GM18951 (cell line): Measurements from ENCODE around the gene MARK2.

ENCODE experiments used
- POLR2A ChIP-seq: IDR thresholded peaks from 4 replicates; pipeline ENCODE4 v1.6.1; 2011; ENCODE audit warnings: mild to moderate bottlenecking; ENCODE audit not compliant: insufficient read length, insufficient read depth; ENCODE audit errors: extremely low read depth
- in situ Hi-C: fragments of 300-500 bp; cut with MboI; formaldehyde crosslinking; loops from one replicate; pipeline ENCODE4 v1.12.0; 2022; ENCODE audit warnings: low sequenced_read_pairs, mixed read lengths, inconsistent platforms; ENCODE audit not compliant: unreplicated experiment

Gene MARK2

GRCh38 chr11:63871962-63872799 lies 33.3 kb downstream of the MARK2 start:
- in situ Hi-C loops = no loop called here
- no peak for TF ChIP-seq POLR2A

- no peak for TF ChIP-seq POLR2A
- in situ Hi-C loops = no loop called here
These were observed 33.9 kb downstream of the MARK2 start for GRCh38 chr11:63872800-63873197.

DNA sequence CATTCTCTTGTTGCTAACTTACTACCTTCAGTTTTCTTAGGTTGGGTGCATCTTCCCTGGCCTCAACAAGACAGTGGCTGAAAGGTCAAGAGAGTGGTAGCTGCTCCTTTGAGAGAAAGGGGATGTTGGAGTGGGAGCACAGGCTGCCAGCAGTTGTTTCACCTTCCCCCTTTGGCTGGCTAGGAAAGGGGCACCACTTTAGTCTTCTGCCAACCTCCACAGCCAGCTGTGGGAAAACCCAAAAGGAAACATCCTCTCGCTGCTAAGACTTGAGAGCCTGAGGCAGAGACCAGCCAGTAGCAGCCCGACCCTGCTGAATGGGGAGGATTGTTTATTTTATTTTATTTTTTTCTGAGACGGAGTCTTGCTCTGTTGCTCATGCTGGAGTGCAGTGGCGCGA lies 34.4 kb downstream of the MARK2 start:
- no peak for TF ChIP-seq POLR2A
- in situ Hi-C loops = no loop called here

GRCh38 chr11:63874511-63874910 lies 35.6 kb downstream of the MARK2 start:
- in situ Hi-C loops = no loop called here
- no peak for TF ChIP-seq POLR2A

GRCh38 chr11:63875506-63876065 lies 36.7 kb downstream of the MARK2 start:
- TF ChIP-seq POLR2A = no peak
- in situ Hi-C loops = no loop called here

- in situ Hi-C loops = no loop called here
- TF ChIP-seq POLR2A = no peak
These were observed 37.7 kb downstream of the MARK2 start for GRCh38 chr11:63876616-63877015.

GRCh38 chr11:63877658-63878241 lies 38.8 kb downstream of the MARK2 start:
- in situ Hi-C loops = no loop called here
- no peak for TF ChIP-seq POLR2A

DNA sequence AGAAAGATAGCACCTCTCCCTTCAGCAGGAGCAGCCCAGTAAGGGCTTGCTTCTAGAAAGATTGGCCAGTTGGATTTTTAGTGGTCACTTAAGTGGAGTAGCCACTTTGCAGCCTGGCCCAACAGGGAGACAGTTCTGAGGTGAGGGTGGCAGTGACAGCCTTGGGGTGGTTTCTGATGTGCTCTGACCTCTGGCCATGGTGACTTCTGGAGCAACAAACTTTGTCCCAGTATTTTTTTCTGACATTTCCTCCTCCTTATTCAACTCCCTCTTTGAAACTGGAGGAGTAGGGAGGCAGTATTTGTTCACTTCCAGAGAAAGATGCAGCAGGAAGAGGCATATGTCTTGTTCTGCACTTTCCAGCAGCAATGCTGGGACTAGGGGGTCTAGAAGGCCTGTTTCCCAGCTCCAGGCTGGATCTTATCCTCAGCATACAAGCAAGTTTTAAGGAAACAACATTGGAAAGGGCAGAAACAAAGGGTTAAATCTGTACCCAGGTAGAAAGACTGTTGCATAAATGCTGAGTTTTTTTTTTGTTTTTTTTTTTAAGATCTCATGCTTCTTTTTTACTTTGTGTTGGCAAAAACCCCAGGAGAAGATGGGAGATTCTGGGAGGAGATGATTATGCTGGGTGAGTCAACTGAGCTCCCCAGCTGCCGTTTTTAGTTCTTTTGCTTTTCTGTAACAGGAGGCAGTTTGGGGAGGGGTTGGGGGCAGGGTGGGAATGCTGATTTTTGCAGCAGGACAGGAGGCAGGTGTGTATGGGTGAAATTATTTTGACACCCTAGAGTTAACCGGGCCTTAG lies 40.9 kb downstream of the MARK2 start:
- in situ Hi-C loops = no loop called here
- no peak for TF ChIP-seq POLR2A

- in situ Hi-C loops = no loop called here
- TF ChIP-seq POLR2A = no peak
These were observed 41.5 kb downstream of the MARK2 start for GRCh38 chr11:63880403-63880790.

GRCh38 chr11:63882555-63883242 lies 43.8 kb downstream of the MARK2 start:
- in situ Hi-C loops = no loop called here
- TF ChIP-seq POLR2A = no peak

GRCh38 chr11:63883791-63884190 lies 44.9 kb downstream of the MARK2 start:
- TF ChIP-seq POLR2A = no peak
- in situ Hi-C loops = no loop called here

DNA sequence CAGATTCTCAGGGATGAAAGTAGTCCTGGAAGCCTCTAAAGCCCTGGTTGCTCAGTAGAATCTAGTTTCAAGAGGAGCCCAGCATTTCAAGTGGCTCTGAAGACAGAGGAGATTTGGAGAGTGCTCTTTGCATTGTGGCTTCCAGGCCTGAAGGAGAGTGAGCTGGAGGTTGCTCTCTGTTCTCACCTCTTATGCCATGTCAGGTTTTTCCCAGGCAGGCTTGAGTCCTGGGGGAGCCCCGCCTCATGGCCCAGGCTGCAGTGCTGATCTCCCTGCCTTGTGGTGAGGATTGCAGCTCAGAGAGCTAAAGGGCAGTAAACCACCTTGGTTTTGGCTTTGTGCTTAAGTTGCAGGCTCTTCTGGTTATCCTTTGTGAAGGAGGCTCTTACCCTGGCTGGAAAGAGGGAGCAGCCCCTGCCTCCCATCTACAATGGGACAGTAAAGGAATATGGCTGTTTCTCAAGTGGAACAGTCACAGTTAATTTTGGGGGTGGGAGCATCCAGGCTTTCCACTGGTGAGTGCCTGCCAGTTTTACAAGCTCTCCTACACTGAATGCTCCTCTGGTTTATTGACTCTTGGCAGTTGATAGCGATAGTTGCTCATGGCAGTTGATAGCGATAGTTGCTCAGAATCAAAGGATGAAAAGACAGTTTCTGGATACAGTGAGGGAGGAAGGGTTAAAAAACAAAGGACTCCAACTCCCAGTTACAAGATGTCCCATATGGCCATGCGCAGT lies 45.5 kb downstream of the MARK2 start:
- no peak for TF ChIP-seq POLR2A
- in situ Hi-C loops = no loop called here
